Measurements from ENCODE around the gene BANP.

DNA sequence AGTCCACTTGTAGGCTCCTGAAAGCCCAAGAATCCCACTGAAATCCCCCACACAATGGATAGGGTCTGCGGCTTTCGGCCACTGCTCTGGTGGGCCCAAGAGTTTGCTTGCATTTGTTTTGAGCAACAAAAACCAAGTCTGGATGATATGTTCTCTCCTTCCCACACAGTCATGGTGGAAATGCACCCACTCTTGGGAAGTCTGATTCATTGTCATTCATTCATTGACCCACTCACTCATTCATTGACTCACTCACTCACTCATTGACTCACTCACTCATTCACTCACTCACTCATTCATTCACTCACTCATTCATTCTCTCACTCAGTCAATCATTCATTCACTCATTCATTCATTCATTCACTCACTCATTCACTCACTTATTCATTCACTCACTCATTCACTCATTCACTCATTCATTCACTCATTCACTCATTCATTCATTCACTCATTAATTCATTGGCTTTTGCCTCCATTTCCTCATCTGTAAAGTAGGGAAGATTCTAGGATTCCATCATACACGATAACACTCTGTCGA, 12.8 kb upstream of the BANP start:
- TF ChIP-seq EZH2phosphoT487 (IDR thresholded peaks at IDR 0.05; ENCODE audit: low read depth, severe bottlenecking, unreplicated experiment) (no peak), EZH2 (IDR thresholded peaks at IDR 0.05; ENCODE audit: borderline replicate concordance) (no peak)
- TF ChIP-seq, protein P1, sequence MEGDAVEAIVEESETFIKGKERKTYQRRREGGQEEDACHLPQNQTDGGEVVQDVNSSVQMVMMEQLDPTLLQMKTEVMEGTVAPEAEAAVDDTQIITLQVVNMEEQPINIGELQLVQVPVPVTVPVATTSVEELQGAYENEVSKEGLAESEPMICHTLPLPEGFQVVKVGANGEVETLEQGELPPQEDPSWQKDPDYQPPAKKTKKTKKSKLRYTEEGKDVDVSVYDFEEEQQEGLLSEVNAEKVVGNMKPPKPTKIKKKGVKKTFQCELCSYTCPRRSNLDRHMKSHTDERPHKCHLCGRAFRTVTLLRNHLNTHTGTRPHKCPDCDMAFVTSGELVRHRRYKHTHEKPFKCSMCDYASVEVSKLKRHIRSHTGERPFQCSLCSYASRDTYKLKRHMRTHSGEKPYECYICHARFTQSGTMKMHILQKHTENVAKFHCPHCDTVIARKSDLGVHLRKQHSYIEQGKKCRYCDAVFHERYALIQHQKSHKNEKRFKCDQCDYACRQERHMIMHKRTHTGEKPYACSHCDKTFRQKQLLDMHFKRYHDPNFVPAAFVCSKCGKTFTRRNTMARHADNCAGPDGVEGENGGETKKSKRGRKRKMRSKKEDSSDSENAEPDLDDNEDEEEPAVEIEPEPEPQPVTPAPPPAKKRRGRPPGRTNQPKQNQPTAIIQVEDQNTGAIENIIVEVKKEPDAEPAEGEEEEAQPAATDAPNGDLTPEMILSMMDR (IDR thresholded peaks at IDR 0.05; ENCODE audit: poor library complexity), result no peak
